Esophagus (tissue), 2 donors: ENCODE data around the gene COQ9. TPM values are rescaled to one million over a fixed set of nuclear protein-coding genes. Genes with fewer than 3 reads are reported as not detected.
A peak's percentile ranks its signal among the peaks of the same experiment; 100 is the strongest.
"Not testable (repeated sequence)": the region's sequence is repeated elsewhere in the genome, so short reads cannot be mapped to it uniquely, and the experiment has no call there.

ENCODE experiments used
- H3K27ac ChIP-seq, 2 donors: one replicate each; pipeline ENCODE4 v1.5.1; 2013; ENCODE audit warnings: low read depth in 2 of 2, mild to moderate bottlenecking in 2 of 2, inconsistent platforms in 1 of 2, low read length in 1 of 2, moderate library complexity in 1 of 2
- H3K27me3 ChIP-seq, 2 donors: one replicate each; pipeline ENCODE4 v1.6.1; 2013; ENCODE audit warnings: low read length in 2 of 2, control low read depth in 1 of 2, mild to moderate bottlenecking in 1 of 2; ENCODE audit not compliant: insufficient read depth in 2 of 2, control insufficient read depth in 1 of 2
- H3K36me3 ChIP-seq, 2 donors: one replicate each; pipeline ENCODE4 v1.6.1; 2013; ENCODE audit warnings: low read length in 1 of 2; ENCODE audit not compliant: control insufficient read depth in 2 of 2, insufficient read depth in 2 of 2
- H3K4me1 ChIP-seq, 2 donors: one replicate each; pipeline ENCODE4 v1.6.1; 2013; ENCODE audit warnings: low read length in 1 of 2; ENCODE audit not compliant: control insufficient read depth in 2 of 2, insufficient read depth in 2 of 2
- H3K4me3 ChIP-seq, 2 donors: one replicate each; pipeline ENCODE4 v1.5.1; 2013; ENCODE audit warnings: low read length in 2 of 2, mild to moderate bottlenecking in 2 of 2, low read depth in 1 of 2, moderate library complexity in 1 of 2
- H3K9me3 ChIP-seq, 2 donors: one replicate each; pipeline ENCODE4 v1.6.1; 2013; ENCODE audit warnings: mild to moderate bottlenecking in 2 of 2, low read depth in 1 of 2, low read length in 1 of 2, moderate library complexity in 1 of 2; ENCODE audit not compliant: control insufficient read depth in 2 of 2, insufficient read depth in 1 of 2
- WGBS, 2 donors: extraction: QIAGEN DNeasy Blood & Tissue Kit; methylation state at CpG; one replicate each; pipeline ENCODE4 v1.1.7; 2013; 5-methylcytosine and 5-hydroxymethylcytosine counted together
- polyA plus RNA-seq, 2 donors: library from polyadenylated mRNA; stranded (reverse); fragments of 200-250 nt; gene quantifications; one replicate each; pipeline ENCODE4 v1.2.3, GENCODE V29; 2013
- donor health status: healthy with polysubstance abuse.
- donor health status: Bipolar disorder and iron deficiency.

COQ9 gene
- polyA plus RNA-seq, 2 donors: 56.1 to 70.3 TPM

- H3K36me3 ChIP-seq: peaks cover 4 to 9% of the 10 kb centered on the region in 2 donors
- no peaks in the 10 kb centered on the region for H3K27me3 ChIP-seq
- no peak overlapping the region for H3K4me3 ChIP-seq
- no peak overlapping the region for H3K27ac ChIP-seq
- 67 to 88% methylated on average over 3 of the region's 3 CpGs for WGBS, 2 donors
- H3K4me1 ChIP-seq: no peaks in the 10 kb centered on the region
- H3K9me3 ChIP-seq: no peaks in the 10 kb centered on the region
These were observed 22.7 kb upstream of the COQ9 start for GRCh38 chr16:57424583-57424982.

DNA sequence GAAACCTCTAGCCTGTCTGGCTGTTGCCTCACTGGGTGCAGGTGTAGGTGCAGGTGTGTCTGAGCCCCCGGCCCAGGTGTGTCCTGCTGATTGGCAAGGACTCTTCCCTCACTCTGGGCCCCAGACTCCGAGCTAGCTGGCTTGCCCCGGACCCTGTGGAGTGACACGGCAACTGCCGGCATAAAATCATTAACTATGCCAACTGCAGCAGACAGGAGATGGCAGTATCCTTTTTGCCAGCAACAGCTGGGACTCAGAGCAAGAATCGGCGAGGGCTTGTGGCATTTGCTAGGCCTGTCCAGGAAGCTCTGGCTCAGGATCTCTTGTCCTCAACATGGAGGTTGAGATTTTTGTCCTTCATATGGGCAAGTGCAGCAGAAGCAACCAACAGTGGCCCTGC, 20.9 kb upstream of the COQ9 start:
- H3K27ac ChIP-seq: no peak overlapping the region
- H3K27me3 ChIP-seq: no peaks in the 10 kb centered on the region
- peaks cover 15 to 17% of the 10 kb centered on the region in 2 donors for H3K36me3 ChIP-seq
- H3K4me1 ChIP-seq: no peaks in the 10 kb centered on the region
- H3K4me3 ChIP-seq: no peak overlapping the region
- WGBS, 2 donors: 86 to 90% methylated on average over 7 of the region's 7 CpGs
- H3K9me3 ChIP-seq: no peaks in the 10 kb centered on the region

GRCh38 chr16:57427307-57427706, 20.0 kb upstream of the COQ9 start:
- 68 to 70% methylated on average over 8 of the region's 8 CpGs for WGBS, 2 donors
- Histone ChIP-seq H3K27me3 (no peaks in the 10 kb centered on the region), H3K27ac (no peak overlapping the region), H3K9me3 (no peaks in the 10 kb centered on the region), H3K4me1 (no peaks in the 10 kb centered on the region), H3K36me3 (peaks cover 15 to 23% of the 10 kb centered on the region in 2 donors), H3K4me3 (no peak overlapping the region)

GRCh38 chr16:57427824-57428223, 19.5 kb upstream of the COQ9 start:
- Histone ChIP-seq H3K4me1 (no peaks in the 10 kb centered on the region), H3K36me3 (peaks cover 15 to 26% of the 10 kb centered on the region in 2 donors), H3K27me3 (no peaks in the 10 kb centered on the region), H3K27ac (no peak overlapping the region), H3K4me3 (no peak overlapping the region), H3K9me3 (no peaks in the 10 kb centered on the region)

GRCh38 chr16:57430955-57431354, 16.3 kb upstream of the COQ9 start:
- Histone ChIP-seq H3K9me3 (no peaks in the 10 kb centered on the region), H3K27me3 (no peaks in the 10 kb centered on the region), H3K27ac (no peak overlapping the region), H3K4me3 (no peak overlapping the region), H3K36me3 (peaks cover 33 to 37% of the 10 kb centered on the region in 2 donors), H3K4me1 (no peaks in the 10 kb centered on the region)
- 84 to 85% methylated on average over 5 of the region's 5 CpGs for WGBS, 2 donors

- peak overlapping the region; percentile 53 to 78 for H3K27ac ChIP-seq
- H3K4me1 ChIP-seq: no peaks in the 10 kb centered on the region
- H3K36me3 ChIP-seq: peaks cover 33 to 38% of the 10 kb centered on the region in 2 donors
- no peaks in the 10 kb centered on the region for H3K9me3 ChIP-seq
- no peak overlapping the region for H3K4me3 ChIP-seq
- WGBS, 2 donors: 76 to 85% methylated on average over 2 of the region's 2 CpGs
- no peaks in the 10 kb centered on the region for H3K27me3 ChIP-seq
These were observed 14.8 kb upstream of the COQ9 start for GRCh38 chr16:57432505-57432904.

GRCh38 chr16:57432989-57433388, 14.3 kb upstream of the COQ9 start:
- H3K4me3 ChIP-seq: no peak overlapping the region
- H3K27ac ChIP-seq: peak overlapping the region in 1 of 2 donors; percentile 54
- WGBS, 2 donors: 86 to 89% methylated on average over 3 of the region's 3 CpGs
- H3K4me1 ChIP-seq: no peaks in the 10 kb centered on the region
- H3K27me3 ChIP-seq: no peaks in the 10 kb centered on the region
- H3K9me3 ChIP-seq: no peaks in the 10 kb centered on the region
- peaks cover 33 to 38% of the 10 kb centered on the region in 2 donors for H3K36me3 ChIP-seq

DNA sequence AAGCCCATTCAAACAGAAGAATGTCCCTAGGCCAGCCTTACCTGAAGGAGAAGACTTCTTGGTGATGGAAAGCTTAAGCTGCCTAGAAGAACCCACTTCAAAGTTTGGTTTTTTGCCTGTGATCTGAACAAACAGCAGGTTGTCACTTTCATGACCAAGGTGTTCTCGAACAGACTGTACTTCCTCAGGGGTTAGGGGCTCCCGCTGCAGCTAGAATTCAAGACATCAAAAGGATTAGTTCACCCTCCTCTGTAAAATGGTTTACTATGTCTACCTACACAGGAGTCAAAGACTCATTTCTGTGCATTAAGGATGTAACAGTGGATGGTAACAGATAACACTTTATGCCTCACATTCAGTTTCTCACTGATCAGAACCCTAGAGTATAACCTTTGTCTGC, 13.3 kb upstream of the COQ9 start:
- no peaks in the 10 kb centered on the region for H3K9me3 ChIP-seq
- H3K27me3 ChIP-seq: no peaks in the 10 kb centered on the region
- no peak overlapping the region for H3K4me3 ChIP-seq
- H3K27ac ChIP-seq: no peak overlapping the region
- H3K4me1 ChIP-seq: no peaks in the 10 kb centered on the region
- 91 to 96% methylated on average over 2 of the region's 2 CpGs for WGBS, 2 donors
- peaks cover 30 to 32% of the 10 kb centered on the region in 2 donors for H3K36me3 ChIP-seq

DNA sequence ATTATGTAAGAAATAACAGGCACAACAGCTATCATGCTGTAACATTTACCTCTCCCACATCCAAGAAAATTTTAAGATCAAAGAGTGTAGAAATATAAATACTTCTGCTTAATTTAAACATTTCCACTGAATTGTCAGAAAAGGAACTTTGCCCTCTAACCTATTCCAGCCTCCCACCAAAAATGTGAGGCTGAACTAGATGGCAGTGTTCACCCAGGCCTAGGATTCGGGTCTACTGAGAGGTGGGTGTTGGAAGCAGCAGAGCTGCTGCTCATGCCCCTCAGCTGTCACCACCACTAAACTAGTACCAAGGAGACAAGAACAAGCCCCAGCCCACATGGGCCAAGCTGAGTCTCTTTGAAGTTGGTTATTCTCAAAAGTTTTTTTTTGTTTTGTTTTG, 11.4 kb upstream of the COQ9 start:
- Histone ChIP-seq H3K36me3 (peaks cover 27% of the 10 kb centered on the region in 2 donors), H3K27me3 (no peaks in the 10 kb centered on the region)
- 85 to 95% methylated on average over 1 of the region's 1 CpG for WGBS, 2 donors

GRCh38 chr16:57439947-57440346, 7.3 kb upstream of the COQ9 start:
- H3K27ac ChIP-seq, H3K4me1 ChIP-seq, H3K4me3 ChIP-seq, H3K36me3 ChIP-seq, H3K27me3 ChIP-seq, H3K9me3 ChIP-seq: not testable (repeated sequence)
- WGBS, 2 donors: 98 to 99% methylated on average over 8 of the region's 8 CpGs

More for the DNA sequence above, 11.4 kb upstream of the COQ9 start:
- no peak overlapping the region for H3K4me3 ChIP-seq
- H3K9me3 ChIP-seq: peaks cover 0 to 2% of the 10 kb centered on the region in 2 donors
- no peaks in the 10 kb centered on the region for H3K4me1 ChIP-seq
- no peak overlapping the region for H3K27ac ChIP-seq
